Measurements from ENCODE around the gene TEX35.

Gene TEX35

DNA sequence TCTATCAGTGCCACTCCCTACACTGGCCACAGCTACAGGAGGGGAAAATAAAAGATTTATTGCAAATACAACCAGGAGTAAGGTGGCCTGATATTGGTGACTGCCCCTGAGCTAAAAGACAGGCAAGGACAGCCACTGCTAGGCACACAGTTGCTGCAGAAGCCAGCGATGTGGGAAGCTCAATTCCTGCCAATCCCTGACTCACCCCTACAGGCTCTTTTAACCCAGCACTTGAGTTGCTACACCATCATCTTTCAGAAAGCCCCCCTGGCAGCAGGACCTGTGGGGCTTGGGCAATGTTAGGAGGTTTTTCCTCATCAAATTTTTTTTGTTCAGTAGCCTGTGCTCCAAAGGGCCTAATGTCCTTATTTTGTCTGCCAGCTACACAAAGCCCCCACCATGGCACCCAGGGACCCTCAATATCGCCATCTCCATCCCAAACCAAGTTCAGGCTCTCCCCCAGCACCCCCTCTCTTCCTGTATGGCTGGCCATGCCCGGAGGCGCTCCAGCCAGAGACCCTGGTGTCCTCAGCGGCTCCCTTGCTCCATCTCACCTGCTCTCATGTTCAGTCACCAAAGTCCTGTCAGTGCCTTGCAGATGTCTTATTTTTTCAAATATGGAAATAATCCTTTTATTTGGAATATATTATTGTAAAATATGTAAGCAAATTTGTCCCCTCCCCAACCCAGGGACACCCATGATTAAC, 29.5 kb upstream of the TEX35 start:
- no peak for DNase-seq (ENCODE audit: insufficient read length, low spot score)

DNA sequence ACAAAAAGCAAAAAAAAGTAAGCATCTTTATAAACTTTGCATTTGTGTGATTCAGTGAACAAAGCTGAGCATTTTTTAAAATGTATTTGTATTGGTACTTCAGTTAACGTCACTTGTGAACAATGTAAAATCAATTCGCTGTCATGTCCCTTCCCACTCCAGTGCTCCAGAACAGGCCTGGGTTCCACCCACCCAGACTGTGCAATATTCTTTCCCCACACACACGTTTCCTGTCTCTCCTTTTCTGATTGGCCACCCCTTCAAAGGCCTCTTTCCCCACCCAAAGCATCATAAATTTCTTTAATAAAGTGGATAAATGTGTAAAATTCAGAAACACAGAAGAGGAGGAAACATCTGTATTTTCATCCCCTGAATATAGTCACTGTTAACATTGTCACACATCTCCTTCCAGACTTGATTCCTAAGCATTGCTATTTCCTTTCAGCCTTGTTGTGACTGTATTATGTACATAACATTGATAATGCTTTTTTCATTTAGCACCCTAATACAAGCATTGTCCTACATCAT, 28.1 kb upstream of the TEX35 start:
- FAIRE-seq (no peak), DNase-seq (ENCODE audit: insufficient read length, low spot score) (no peak)
- TF ChIP-seq POLR2AphosphoS5 (IDR thresholded peaks at IDR 0.05; ENCODE audit: low read depth, low read length): no peak
- no peak for TF ChIP-seq POLR2A (IDR thresholded peaks at IDR 0.05; ENCODE audit: low read depth, low read length)
- no peak for TF ChIP-seq PAX5 (IDR thresholded peaks at IDR 0.05; ENCODE audit: insufficient read depth, low read length, severe bottlenecking)
- TF ChIP-seq TAF1 (IDR thresholded peaks at IDR 0.05; ENCODE audit: low read depth, low read length): no peak
- no peak for TF ChIP-seq POU2F2 (IDR thresholded peaks at IDR 0.05; ENCODE audit: low read depth, low read length)
- TF ChIP-seq SPI1 (IDR thresholded peaks at IDR 0.05; ENCODE audit: low read depth, low read length): no peak

More for the DNA sequence above, 29.5 kb upstream of the TEX35 start:
- FAIRE-seq: no peak
- TF ChIP-seq POLR2AphosphoS5 (IDR thresholded peaks at IDR 0.05; ENCODE audit: low read depth, low read length): no peak
- TF ChIP-seq SPI1 (IDR thresholded peaks at IDR 0.05; ENCODE audit: low read depth, low read length): no peak
- TF ChIP-seq POU2F2 (IDR thresholded peaks at IDR 0.05; ENCODE audit: low read depth, low read length): no peak
- TF ChIP-seq POLR2A (IDR thresholded peaks at IDR 0.05; ENCODE audit: low read depth, low read length): no peak
- TF ChIP-seq PAX5 (IDR thresholded peaks at IDR 0.05; ENCODE audit: insufficient read depth, low read length, severe bottlenecking): no peak
- TF ChIP-seq TAF1 (IDR thresholded peaks at IDR 0.05; ENCODE audit: low read depth, low read length): no peak

DNA sequence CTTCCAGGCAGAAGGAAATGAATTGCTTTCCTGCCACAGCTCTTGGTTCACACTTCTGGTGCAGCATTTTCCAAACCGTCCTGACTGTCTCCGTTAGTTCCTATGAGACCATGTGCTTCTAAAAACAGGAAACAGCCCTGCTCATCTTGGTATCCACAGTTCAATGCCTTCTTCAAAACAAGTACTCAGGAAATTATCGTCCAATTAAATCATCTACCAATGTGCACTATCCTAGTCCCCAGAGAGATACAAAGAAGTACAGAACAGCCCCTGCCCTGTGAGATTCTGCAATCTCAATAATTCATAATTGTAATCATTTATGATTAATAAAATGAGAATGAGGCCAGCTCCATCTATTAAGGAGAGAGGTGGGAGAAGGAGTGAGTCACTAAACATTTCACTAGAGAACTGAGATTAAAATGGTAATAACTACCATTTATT, 27.3 kb upstream of the TEX35 start:
- TF ChIP-seq POLR2AphosphoS5 (IDR thresholded peaks at IDR 0.05; ENCODE audit: low read depth, low read length) (no peak), PAX5 (IDR thresholded peaks at IDR 0.05; ENCODE audit: insufficient read depth, low read length, severe bottlenecking) (no peak), POLR2A (IDR thresholded peaks at IDR 0.05; ENCODE audit: low read depth, low read length) (no peak), SPI1 (IDR thresholded peaks at IDR 0.05; ENCODE audit: low read depth, low read length) (no peak), TAF1 (IDR thresholded peaks at IDR 0.05; ENCODE audit: low read depth, low read length) (no peak), POU2F2 (IDR thresholded peaks at IDR 0.05; ENCODE audit: low read depth, low read length) (no peak)
- no peak for FAIRE-seq
- DNase-seq (ENCODE audit: insufficient read length, low spot score): no peak

DNA sequence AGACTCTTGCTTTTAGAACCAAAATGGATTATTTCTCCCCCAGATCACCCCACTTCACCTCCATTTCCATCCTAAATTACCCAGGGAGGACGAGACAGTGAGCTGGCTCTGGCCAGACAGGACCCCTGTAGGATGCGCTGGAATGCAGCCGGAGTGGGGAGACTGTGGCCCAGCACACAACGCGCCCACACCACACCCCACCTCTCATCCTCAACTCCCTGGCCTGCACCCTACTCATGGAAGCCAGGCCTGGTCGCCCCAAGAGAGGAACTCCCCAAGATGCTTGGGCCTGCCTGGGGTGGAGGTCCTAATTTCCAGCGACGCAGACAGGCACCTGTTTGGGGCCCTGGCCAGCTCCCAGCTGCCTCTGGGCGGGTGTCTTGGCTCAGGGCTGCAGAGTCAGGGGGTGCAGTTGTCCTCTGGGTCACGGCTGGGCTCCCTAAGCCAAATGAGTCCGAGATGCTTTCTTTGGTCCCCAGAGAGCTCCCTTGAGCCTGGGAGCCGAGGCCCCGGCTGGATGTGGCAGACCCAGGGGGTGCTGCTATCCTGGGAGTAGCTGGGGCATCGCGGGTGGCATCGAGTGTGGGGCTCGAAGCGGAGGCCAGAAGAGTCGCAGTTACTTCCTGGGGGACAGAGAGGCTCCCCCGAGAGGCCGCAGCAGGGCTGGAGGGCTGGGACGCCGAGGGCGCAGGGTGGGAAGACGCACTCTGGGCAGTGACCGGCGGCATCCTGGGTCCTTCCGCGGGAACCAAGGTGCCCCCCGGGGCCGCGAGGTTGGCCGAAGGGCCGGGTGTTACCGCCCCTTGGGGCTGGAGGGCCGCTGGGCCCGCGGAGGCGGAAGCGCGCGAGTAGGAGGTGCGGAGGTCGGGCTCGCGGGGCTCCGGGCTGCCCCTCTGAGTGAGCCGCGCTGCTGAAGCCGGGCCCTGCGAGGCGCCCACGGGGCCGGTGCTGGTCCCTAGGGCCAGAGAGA, 26.5 kb upstream of the TEX35 start:
- TF ChIP-seq SPI1 (IDR thresholded peaks at IDR 0.05; ENCODE audit: low read depth, low read length): no peak
- TF ChIP-seq POLR2A (IDR thresholded peaks at IDR 0.05; ENCODE audit: low read depth, low read length): no peak
- TF ChIP-seq POLR2AphosphoS5 (IDR thresholded peaks at IDR 0.05; ENCODE audit: low read depth, low read length): no peak
- TF ChIP-seq PAX5 (IDR thresholded peaks at IDR 0.05; ENCODE audit: insufficient read depth, low read length, severe bottlenecking): no peak
- no peak for TF ChIP-seq TAF1 (IDR thresholded peaks at IDR 0.05; ENCODE audit: low read depth, low read length)
- no peak for TF ChIP-seq POU2F2 (IDR thresholded peaks at IDR 0.05; ENCODE audit: low read depth, low read length)
- DNase-seq (ENCODE audit: insufficient read length, low spot score) (no peak), FAIRE-seq (no peak)

DNA sequence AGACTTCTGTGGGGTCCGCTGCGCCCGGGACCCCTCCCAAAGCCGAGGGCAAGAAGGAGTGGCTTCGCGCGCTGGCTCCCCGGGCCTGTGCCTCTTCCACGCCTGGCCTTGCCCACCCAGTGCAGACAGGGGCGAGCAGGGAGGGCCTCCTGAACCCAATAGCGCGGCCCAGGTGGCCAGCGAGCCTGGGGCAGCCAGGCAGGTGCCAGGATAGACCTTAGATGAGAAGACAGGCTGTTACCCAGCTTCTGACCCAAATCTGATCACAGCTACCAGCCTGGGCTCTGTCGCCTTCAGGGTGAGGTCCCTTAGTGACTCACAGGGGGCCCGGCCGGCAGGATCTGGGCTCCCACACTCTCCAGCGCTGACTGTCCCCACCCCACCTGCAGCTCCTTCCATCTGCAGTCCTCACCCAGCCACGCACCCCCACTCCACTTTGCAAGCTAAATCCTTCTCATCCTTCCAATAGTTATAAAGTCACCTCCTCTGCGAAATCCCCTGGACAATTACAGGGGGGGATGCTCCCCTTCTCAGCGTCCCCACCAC, 25.8 kb upstream of the TEX35 start:
- FAIRE-seq (no peak), DNase-seq (ENCODE audit: insufficient read length, low spot score) (no peak)
- TF ChIP-seq POLR2AphosphoS5 (IDR thresholded peaks at IDR 0.05; ENCODE audit: low read depth, low read length) (no peak), POU2F2 (IDR thresholded peaks at IDR 0.05; ENCODE audit: low read depth, low read length) (no peak), PAX5 (IDR thresholded peaks at IDR 0.05; ENCODE audit: insufficient read depth, low read length, severe bottlenecking) (no peak), POLR2A (IDR thresholded peaks at IDR 0.05; ENCODE audit: low read depth, low read length) (no peak), SPI1 (IDR thresholded peaks at IDR 0.05; ENCODE audit: low read depth, low read length) (no peak), TAF1 (IDR thresholded peaks at IDR 0.05; ENCODE audit: low read depth, low read length) (no peak)

DNA sequence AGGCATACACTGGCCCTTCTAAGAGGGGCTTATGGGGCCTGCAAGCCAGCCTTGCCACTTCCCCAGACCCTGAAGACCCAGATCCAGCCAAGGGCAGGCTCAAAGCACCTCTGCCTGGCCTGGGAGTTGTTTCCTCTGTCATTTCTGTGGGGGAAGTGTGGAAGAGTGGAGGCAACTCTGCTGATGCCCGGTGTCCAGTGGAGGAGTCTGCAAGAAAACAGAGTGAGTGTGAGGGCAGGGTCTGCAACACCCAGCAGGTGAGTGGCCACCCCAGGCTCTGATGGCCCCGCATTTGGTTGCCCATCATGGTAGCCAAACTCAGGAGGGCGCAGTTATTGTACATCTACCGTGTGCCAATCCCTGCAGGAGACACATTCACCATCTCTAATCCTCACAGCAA, 24.5 kb upstream of the TEX35 start:
- DNase-seq (ENCODE audit: insufficient read length, low spot score): no peak
- no peak for TF ChIP-seq TAF1 (IDR thresholded peaks at IDR 0.05; ENCODE audit: low read depth, low read length)
- TF ChIP-seq PAX5 (IDR thresholded peaks at IDR 0.05; ENCODE audit: insufficient read depth, low read length, severe bottlenecking): no peak
- no peak for TF ChIP-seq POU2F2 (IDR thresholded peaks at IDR 0.05; ENCODE audit: low read depth, low read length)
- no peak for TF ChIP-seq POLR2AphosphoS5 (IDR thresholded peaks at IDR 0.05; ENCODE audit: low read depth, low read length)
- no peak for FAIRE-seq

DNA sequence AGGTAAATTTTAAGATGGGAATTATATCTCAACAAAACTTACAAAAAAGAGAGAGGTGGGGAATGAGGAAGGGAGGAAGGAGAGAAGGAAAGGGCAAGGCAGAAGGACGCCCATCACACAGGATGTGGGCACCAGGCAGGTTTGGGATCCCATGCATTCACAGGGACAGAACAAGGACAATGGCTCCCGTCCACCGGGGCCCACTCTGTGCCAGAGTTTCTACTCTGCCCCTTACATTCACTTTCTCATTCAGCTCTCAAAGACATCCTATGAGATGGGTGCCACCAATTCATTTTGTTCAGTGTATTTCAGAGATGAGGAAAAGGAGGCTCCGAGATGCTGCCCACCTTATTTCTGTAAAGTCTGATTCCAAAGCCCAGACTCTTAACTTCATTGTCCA, 23.5 kb upstream of the TEX35 start:
- DNase-seq (ENCODE audit: insufficient read length, low spot score) (no peak), FAIRE-seq (no peak)
- TF ChIP-seq POU2F2 (IDR thresholded peaks at IDR 0.05; ENCODE audit: low read depth, low read length) (no peak), PAX5 (IDR thresholded peaks at IDR 0.05; ENCODE audit: insufficient read depth, low read length, severe bottlenecking) (no peak), POLR2A (IDR thresholded peaks at IDR 0.05; ENCODE audit: low read depth, low read length) (no peak), TAF1 (IDR thresholded peaks at IDR 0.05; ENCODE audit: low read depth, low read length) (no peak), POLR2AphosphoS5 (IDR thresholded peaks at IDR 0.05; ENCODE audit: low read depth, low read length) (no peak), SPI1 (IDR thresholded peaks at IDR 0.05; ENCODE audit: low read depth, low read length) (no peak)

DNA sequence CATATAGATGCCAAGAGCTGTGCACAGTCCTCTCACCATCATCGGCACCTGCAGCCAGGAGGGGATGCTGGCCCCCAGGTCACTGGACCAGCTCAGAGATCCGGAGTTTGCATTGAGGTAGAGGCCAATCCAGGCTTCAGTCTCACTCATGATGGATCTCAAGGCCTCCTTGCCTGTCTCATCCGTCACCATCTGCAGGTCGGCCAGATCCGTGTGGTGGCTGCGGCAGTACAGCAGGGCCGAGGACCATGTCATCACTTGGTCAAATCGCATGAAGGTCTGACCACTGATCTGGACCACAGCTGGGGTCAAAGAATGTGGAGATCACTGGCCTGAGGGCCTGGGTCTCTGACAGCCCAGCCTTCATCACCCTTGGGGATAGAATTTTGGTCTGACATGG, 22.8 kb upstream of the TEX35 start:
- FAIRE-seq (no peak), DNase-seq (ENCODE audit: insufficient read length, low spot score) (no peak)
- no peak for TF ChIP-seq PAX5 (IDR thresholded peaks at IDR 0.05; ENCODE audit: insufficient read depth, low read length, severe bottlenecking)
- no peak for TF ChIP-seq TAF1 (IDR thresholded peaks at IDR 0.05; ENCODE audit: low read depth, low read length)
- no peak for TF ChIP-seq POU2F2 (IDR thresholded peaks at IDR 0.05; ENCODE audit: low read depth, low read length)
- no peak for TF ChIP-seq SPI1 (IDR thresholded peaks at IDR 0.05; ENCODE audit: low read depth, low read length)
- no peak for TF ChIP-seq POLR2AphosphoS5 (IDR thresholded peaks at IDR 0.05; ENCODE audit: low read depth, low read length)
- TF ChIP-seq POLR2A (IDR thresholded peaks at IDR 0.05; ENCODE audit: low read depth, low read length): no peak

Measured in GM12891 (cell line).